ENCODE measurements around the gene SEMA3G.

The SEMA3G gene

GRCh38 chr3:52395503-52395865 is 49.4 kb downstream of the SEMA3G start:
- no peak overlapping the region for H3K4me3 ChIP-seq (ENCODE audit: low read depth in 1 of 2, low read length in 2 of 2)
- no peak overlapping the region for H3K9ac ChIP-seq (ENCODE audit: low read length)
- no peaks in the 10 kb centered on the region for H3K27me3 ChIP-seq (ENCODE audit: control insufficient read depth in 1 of 2, insufficient read depth in 2 of 2, low read length in 2 of 2)
- no peak overlapping the region for H3K27ac ChIP-seq (ENCODE audit: low read depth, low read length)
- no peaks in the 10 kb centered on the region for H3K4me1 ChIP-seq (ENCODE audit: insufficient read depth, low read length)
- peaks cover 4% of the 10 kb centered on the region for H3K36me3 ChIP-seq (ENCODE audit: insufficient read depth, low read length)
- H3K9me3 ChIP-seq (ENCODE audit: low read length) = no peaks in the 10 kb centered on the region

- no peaks in the 10 kb centered on the region for H3K36me3 ChIP-seq (ENCODE audit: insufficient read depth, low read length)
- H3K4me1 ChIP-seq (ENCODE audit: insufficient read depth, low read length) = no peaks in the 10 kb centered on the region
- H3K27ac ChIP-seq (ENCODE audit: low read depth, low read length) = no peak overlapping the region
- no peaks in the 10 kb centered on the region for H3K9me3 ChIP-seq (ENCODE audit: low read length)
- no peaks in the 10 kb centered on the region for H3K27me3 ChIP-seq (ENCODE audit: control insufficient read depth in 1 of 2, insufficient read depth in 2 of 2, low read length in 2 of 2)
- no peak overlapping the region for H3K9ac ChIP-seq (ENCODE audit: low read length)
- no peak overlapping the region for H3K4me3 ChIP-seq (ENCODE audit: low read depth in 1 of 2, low read length in 2 of 2)
Measured at GRCh38 chr3:52394751-52395502, 50.0 kb downstream of the SEMA3G start.

- Histone ChIP-seq H3K27ac (ENCODE audit: low read depth, low read length) (no peak overlapping the region), H3K4me1 (ENCODE audit: insufficient read depth, low read length) (no peaks in the 10 kb centered on the region), H3K9ac (ENCODE audit: low read length) (no peak overlapping the region), H3K36me3 (ENCODE audit: insufficient read depth, low read length) (no peaks in the 10 kb centered on the region), H3K27me3 (ENCODE audit: control insufficient read depth in 1 of 2, insufficient read depth in 2 of 2, low read length in 2 of 2) (no peaks in the 10 kb centered on the region), H3K9me3 (ENCODE audit: low read length) (no peaks in the 10 kb centered on the region), H3K4me3 (ENCODE audit: low read depth in 1 of 2, low read length in 2 of 2) (no peak overlapping the region)
Measured at GRCh38 chr3:52393959-52394670, 50.8 kb downstream of the SEMA3G start.

GRCh38 chr3:52393131-52393807 is 51.6 kb downstream of the SEMA3G start:
- no peaks in the 10 kb centered on the region for H3K4me1 ChIP-seq (ENCODE audit: insufficient read depth, low read length)
- no peak overlapping the region for H3K9ac ChIP-seq (ENCODE audit: low read length)
- H3K9me3 ChIP-seq (ENCODE audit: low read length) = no peaks in the 10 kb centered on the region
- no peaks in the 10 kb centered on the region for H3K36me3 ChIP-seq (ENCODE audit: insufficient read depth, low read length)
- no peaks in the 10 kb centered on the region for H3K27me3 ChIP-seq (ENCODE audit: control insufficient read depth in 1 of 2, insufficient read depth in 2 of 2, low read length in 2 of 2)
- no peak overlapping the region for H3K4me3 ChIP-seq (ENCODE audit: low read depth in 1 of 2, low read length in 2 of 2)
- no peak overlapping the region for H3K27ac ChIP-seq (ENCODE audit: low read depth, low read length)

- Histone ChIP-seq H3K9ac (ENCODE audit: low read length) (no peak overlapping the region), H3K9me3 (ENCODE audit: low read length) (no peaks in the 10 kb centered on the region), H3K27ac (ENCODE audit: low read depth, low read length) (no peak overlapping the region), H3K4me3 (ENCODE audit: low read depth in 1 of 2, low read length in 2 of 2) (no peak overlapping the region), H3K27me3 (ENCODE audit: control insufficient read depth in 1 of 2, insufficient read depth in 2 of 2, low read length in 2 of 2) (no peaks in the 10 kb centered on the region), H3K36me3 (ENCODE audit: insufficient read depth, low read length) (no peaks in the 10 kb centered on the region), H3K4me1 (ENCODE audit: insufficient read depth, low read length) (no peaks in the 10 kb centered on the region)
Measured at GRCh38 chr3:52392216-52392930, 52.5 kb downstream of the SEMA3G start.

- Histone ChIP-seq H3K27me3 (ENCODE audit: control insufficient read depth in 1 of 2, insufficient read depth in 2 of 2, low read length in 2 of 2) (no peaks in the 10 kb centered on the region), H3K36me3 (ENCODE audit: insufficient read depth, low read length) (no peaks in the 10 kb centered on the region), H3K9ac (ENCODE audit: low read length) (no peak overlapping the region), H3K4me3 (ENCODE audit: low read depth in 1 of 2, low read length in 2 of 2) (no peak overlapping the region), H3K9me3 (ENCODE audit: low read length) (no peaks in the 10 kb centered on the region), H3K4me1 (ENCODE audit: insufficient read depth, low read length) (no peaks in the 10 kb centered on the region), H3K27ac (ENCODE audit: low read depth, low read length) (no peak overlapping the region)
Measured at GRCh38 chr3:52391096-52391495, 53.8 kb downstream of the SEMA3G start.

- Histone ChIP-seq H3K9me3 (ENCODE audit: low read length) (no peaks in the 10 kb centered on the region), H3K27ac (ENCODE audit: low read depth, low read length) (no peak overlapping the region), H3K4me1 (ENCODE audit: insufficient read depth, low read length) (no peaks in the 10 kb centered on the region), H3K9ac (ENCODE audit: low read length) (no peak overlapping the region), H3K27me3 (ENCODE audit: control insufficient read depth in 1 of 2, insufficient read depth in 2 of 2, low read length in 2 of 2) (no peaks in the 10 kb centered on the region), H3K36me3 (ENCODE audit: insufficient read depth, low read length) (no peaks in the 10 kb centered on the region), H3K4me3 (ENCODE audit: low read depth in 1 of 2, low read length in 2 of 2) (no peak overlapping the region)
Measured at GRCh38 chr3:52388933-52389332, 56.0 kb downstream of the SEMA3G start.

GRCh38 chr3:52388348-52388821 is 56.5 kb downstream of the SEMA3G start:
- Histone ChIP-seq H3K9me3 (ENCODE audit: low read length) (no peaks in the 10 kb centered on the region), H3K9ac (ENCODE audit: low read length) (no peak overlapping the region), H3K36me3 (ENCODE audit: insufficient read depth, low read length) (no peaks in the 10 kb centered on the region), H3K27me3 (ENCODE audit: control insufficient read depth in 1 of 2, insufficient read depth in 2 of 2, low read length in 2 of 2) (no peaks in the 10 kb centered on the region), H3K4me1 (ENCODE audit: insufficient read depth, low read length) (no peaks in the 10 kb centered on the region), H3K4me3 (ENCODE audit: low read depth in 1 of 2, low read length in 2 of 2) (no peak overlapping the region), H3K27ac (ENCODE audit: low read depth, low read length) (no peak overlapping the region)

- no peaks in the 10 kb centered on the region for H3K9me3 ChIP-seq (ENCODE audit: low read length)
- H3K36me3 ChIP-seq (ENCODE audit: insufficient read depth, low read length) = no peaks in the 10 kb centered on the region
- H3K27ac ChIP-seq (ENCODE audit: low read depth, low read length) = no peak overlapping the region
- H3K4me1 ChIP-seq (ENCODE audit: insufficient read depth, low read length) = no peaks in the 10 kb centered on the region
- no peaks in the 10 kb centered on the region for H3K27me3 ChIP-seq (ENCODE audit: control insufficient read depth in 1 of 2, insufficient read depth in 2 of 2, low read length in 2 of 2)
- H3K9ac ChIP-seq (ENCODE audit: low read length) = no peak overlapping the region
- no peak overlapping the region for H3K4me3 ChIP-seq (ENCODE audit: low read depth in 1 of 2, low read length in 2 of 2)
Measured at GRCh38 chr3:52387481-52387880, 57.4 kb downstream of the SEMA3G start.

- Histone ChIP-seq H3K4me1 (ENCODE audit: insufficient read depth, low read length) (no peaks in the 10 kb centered on the region), H3K36me3 (ENCODE audit: insufficient read depth, low read length) (no peaks in the 10 kb centered on the region), H3K4me3 (ENCODE audit: low read depth in 1 of 2, low read length in 2 of 2) (no peak overlapping the region), H3K27me3 (ENCODE audit: control insufficient read depth in 1 of 2, insufficient read depth in 2 of 2, low read length in 2 of 2) (no peaks in the 10 kb centered on the region), H3K9ac (ENCODE audit: low read length) (no peak overlapping the region), H3K27ac (ENCODE audit: low read depth, low read length) (no peak overlapping the region), H3K9me3 (ENCODE audit: low read length) (no peaks in the 10 kb centered on the region)
Measured at GRCh38 chr3:52385157-52385556, 59.7 kb downstream of the SEMA3G start.

Measured in muscle layer of colon (tissue), 2 donors.